22Rv1 (cell line): ENCODE results near the gene RPS26.

Experiments
- ZFX ChIP-seq: fragments of 450-650 bp; IDR thresholded peaks from 2 replicates; pipeline ENCODE4 v1.6.1; 2017; ENCODE audit warnings: antibody characterized with exemption, borderline replicate concordance
- TF ChIP-seq, protein P1 (sequence below): fragments of 450-650 bp; IDR thresholded peaks from 2 replicates; pipeline ENCODE4 v1.5.1; 2017; ENCODE audit warnings: mild to moderate bottlenecking

GRCh38 chr12:56081393-56082347 is 40.0 kb downstream of the RPS26 start:
- TF ChIP-seq, protein P1, sequence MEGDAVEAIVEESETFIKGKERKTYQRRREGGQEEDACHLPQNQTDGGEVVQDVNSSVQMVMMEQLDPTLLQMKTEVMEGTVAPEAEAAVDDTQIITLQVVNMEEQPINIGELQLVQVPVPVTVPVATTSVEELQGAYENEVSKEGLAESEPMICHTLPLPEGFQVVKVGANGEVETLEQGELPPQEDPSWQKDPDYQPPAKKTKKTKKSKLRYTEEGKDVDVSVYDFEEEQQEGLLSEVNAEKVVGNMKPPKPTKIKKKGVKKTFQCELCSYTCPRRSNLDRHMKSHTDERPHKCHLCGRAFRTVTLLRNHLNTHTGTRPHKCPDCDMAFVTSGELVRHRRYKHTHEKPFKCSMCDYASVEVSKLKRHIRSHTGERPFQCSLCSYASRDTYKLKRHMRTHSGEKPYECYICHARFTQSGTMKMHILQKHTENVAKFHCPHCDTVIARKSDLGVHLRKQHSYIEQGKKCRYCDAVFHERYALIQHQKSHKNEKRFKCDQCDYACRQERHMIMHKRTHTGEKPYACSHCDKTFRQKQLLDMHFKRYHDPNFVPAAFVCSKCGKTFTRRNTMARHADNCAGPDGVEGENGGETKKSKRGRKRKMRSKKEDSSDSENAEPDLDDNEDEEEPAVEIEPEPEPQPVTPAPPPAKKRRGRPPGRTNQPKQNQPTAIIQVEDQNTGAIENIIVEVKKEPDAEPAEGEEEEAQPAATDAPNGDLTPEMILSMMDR: no peak
- no peak for TF ChIP-seq ZFX
